K562 (cell line): ENCODE measurements around the gene ACYP2. TPM values are rescaled to one million over a fixed set of nuclear protein-coding genes. Genes with fewer than 3 reads are reported as not detected.

Experiments used
- ATAC-seq: fragments of 200-7000 bp; cut with Tn5 transposase; 3 replicates; pipeline ENCODE4 v1.9.1; 2020; ENCODE audit warnings: moderate library complexity
- BruUV-seq: library from RNA; stranded (reverse); fragments of 400-500 nt; replicated peaks from 2 replicates; lab custom pipeline; 2021; lab: Mats Ljungman, UMichigan
- CTCF ChIA-PET: fragments of 300-600 bp; formaldehyde crosslinking; extraction: SDS; loops from one replicate; lab custom pipeline; 2021; ENCODE audit warnings: low intra/inter-chr PET ratio; lab: Yijun Ruan, JAX
- POLR2A ChIA-PET: fragments of 300-600, 350-650 bp; sonication (Branson Sonifier 250); formaldehyde crosslinking; extraction: SDS; loops from one replicate; lab custom pipeline; 2021; ENCODE audit warnings: antibody characterized with exemption, inconsistent platforms; lab: Yijun Ruan, JAX
- DNase-seq, 4 experiments: peaks; one replicate each; pipeline versions ENCODE4 v3.0.0 to v3.0.0-alpha.2; 2011 to 2018; ENCODE audit warnings: low spot score in 3 of 4, mixed read lengths in 3 of 4; ENCODE audit errors: extremely low read depth in 1 of 4
- FAIRE-seq: peaks from 2 replicates; lab custom pipeline; 2011; peaks lifted over from hg19 to GRCh38; lab: Jason Lieb, UNC
- H2AFZ ChIP-seq: 2 replicates; pipeline ENCODE4 v1.6.0; 2011; ENCODE audit warnings: low read depth, low read length, control low read depth, inconsistent platforms
- H3K27ac ChIP-seq: fragments of 200-600 bp; 3 replicates; pipeline ENCODE4 v1.8.0; 2011; ENCODE audit warnings: low read depth, mild to moderate bottlenecking, control low read depth, inconsistent platforms, low read length, moderate library complexity, mixed read lengths; ENCODE audit errors: extremely low read depth
- H3K27me3 ChIP-seq, 2 experiments: fragments of 300-600 bp in 1 of 2; 2 replicates in 1 of 2; 3 replicates in 1 of 2; pipeline versions ENCODE4 v1.6.0 to v1.8.0; 2011; ENCODE audit warnings: inconsistent platforms in 2 of 2, low read length in 2 of 2, mild to moderate bottlenecking in 1 of 2, mixed read lengths in 1 of 2, moderate library complexity in 1 of 2; ENCODE audit not compliant: control insufficient read depth in 2 of 2, insufficient read depth in 2 of 2
- H3K36me3 ChIP-seq: fragments of 300-600 bp; 3 replicates; pipeline ENCODE4 v1.8.0; 2011; ENCODE audit warnings: mild to moderate bottlenecking, low read length, inconsistent platforms; ENCODE audit not compliant: control insufficient read depth, insufficient read depth
- H3K4me1 ChIP-seq, 2 experiments: fragments of 200-600 bp in 1 of 2; replicated peaks in 1 of 2; 2 replicates in 1 of 2; 3 replicates in 1 of 2; pipeline versions ENCODE4 v1.5.1 to v1.8.0; 2011; ENCODE audit warnings: inconsistent platforms in 2 of 2, low read length in 2 of 2, mild to moderate bottlenecking in 1 of 2, mixed read lengths in 1 of 2, moderate library complexity in 1 of 2; ENCODE audit not compliant: control insufficient read depth in 2 of 2, insufficient read depth in 2 of 2
- H3K4me2 ChIP-seq: 2 replicates; pipeline ENCODE4 v1.6.1; 2011; ENCODE audit warnings: low read length, control low read depth, inconsistent platforms, mixed read lengths; ENCODE audit not compliant: insufficient read depth
- H3K4me3 ChIP-seq: fragments of 200-600 bp; sonication (generic), shearing (Covaris generic); 2 replicates; pipeline ENCODE4 v1.5.1; 2016; ENCODE audit warnings: control low read depth, inconsistent platforms
- H3K79me2 ChIP-seq: fragments of 200-600 bp; 3 replicates; pipeline ENCODE4 v1.8.0; 2011; ENCODE audit warnings: low read length, inconsistent platforms; ENCODE audit not compliant: control insufficient read depth, insufficient read depth
- H3K9ac ChIP-seq, 2 experiments: 2 replicates each; pipeline versions ENCODE4 v1.6.0 to v1.6.1; 2011; ENCODE audit warnings: low read depth in 2 of 2, low read length in 2 of 2, control low read depth in 1 of 2, inconsistent platforms in 1 of 2, mild to moderate bottlenecking in 1 of 2, mixed read lengths in 1 of 2; ENCODE audit not compliant: insufficient read depth in 1 of 2
- H3K9me1 ChIP-seq: one replicate; pipeline ENCODE4 v1.6.0; 2011; ENCODE audit warnings: inconsistent platforms, mild to moderate bottlenecking, low read length, moderate library complexity; ENCODE audit not compliant: control insufficient read depth, insufficient read depth
- H3K9me3 ChIP-seq: replicated peaks from 2 replicates; pipeline ENCODE4 v1.5.1; 2011; ENCODE audit warnings: low read depth, low read length, inconsistent platforms; ENCODE audit not compliant: control insufficient read depth, insufficient read depth
- H4K20me1 ChIP-seq: replicated peaks from 2 replicates; pipeline ENCODE4 v1.6.1; 2011; ENCODE audit warnings: low read length, inconsistent platforms, mixed read lengths; ENCODE audit not compliant: control insufficient read depth, insufficient read depth
- DNMT1 ChIP-seq: fragments of 450-650 bp; IDR thresholded peaks from 2 replicates; pipeline ENCODE4 v1.6.1; 2016; ENCODE audit warnings: antibody characterized with exemption, mild to moderate bottlenecking
- HLTF ChIP-seq: fragments of 450-650 bp; IDR thresholded peaks from 2 replicates; pipeline ENCODE4 v1.6.1; 2016
- HOXB6 ChIP-seq: fragments of 250-450 bp; sonication (Bioruptor Pico); IDR thresholded peaks from 2 replicates; pipeline ENCODE4 v1.5.1; 2022; ENCODE audit warnings: mild to moderate bottlenecking, borderline replicate concordance
- IRF1 ChIP-seq: sonication (generic); formaldehyde crosslinking; IDR thresholded peaks from 2 replicates; pipeline ENCODE4 v1.8.0; 2022; ENCODE audit warnings: missing genetic modification reagents, mild to moderate bottlenecking, borderline replicate concordance
- MED1 ChIP-seq: sonication (generic); formaldehyde crosslinking; IDR thresholded peaks from 2 replicates; pipeline ENCODE4 v1.8.1; 2023; ENCODE audit warnings: missing genetic modification reagents, borderline replicate concordance
- SRF ChIP-seq, 2 experiments: fragments of 250-450, 450-650 bp in 1 of 2; sonication (Bioruptor Pico) in 1 of 2; sonication (generic) in 1 of 2; formaldehyde crosslinking; IDR thresholded peaks; 2 replicates each; pipeline versions ENCODE4 v1.5.0 to v1.5.1; 2020 to 2022; ENCODE audit warnings: mild to moderate bottlenecking in 1 of 2, missing genetic modification reagents in 1 of 2
- ZNF253 ChIP-seq: fragments of 250-450 bp; sonication (Bioruptor Pico); conservative IDR thresholded peaks from 2 replicates; pipeline ENCODE4 v1.6.1; 2021; ENCODE audit warnings: mild to moderate bottlenecking
- WGBS: fragments of 100-300 bp; shearing (Covaris generic); methylation state at CpG from one replicate; pipeline ENCODE4 v1.1.6; 2016; ENCODE audit warnings: low coverage, mixed read lengths; ENCODE audit not compliant: insufficient coverage; ENCODE audit errors: missing lambda C conversion rate; 5-methylcytosine and 5-hydroxymethylcytosine counted together
- in situ Hi-C: fragments of 300-500 bp; cut with MboI; formaldehyde crosslinking; loops from 4 replicates; pipeline ENCODE4 v1.15.0; 2018; ENCODE audit warnings: inconsistent platforms, mixed read lengths
- intact Hi-C: fragments of 100-400 bp; cut with micrococcal nuclease; formaldehyde crosslinking; loops from 2 replicates; pipeline ENCODE4 v1.14.2; 2022
- polyA plus RNA-seq, 8 experiments: library from polyadenylated mRNA; depleted of rRNA in 4 of 8; stranded (reverse) in 5 of 8; unstranded in 3 of 8; fragments of >200 nt; fragmentation: Nextera tagmentation in 2 of 8; fragmentation: Illumina TruSeq in 1 of 8; extraction: Ambion mirVana in 2 of 8; extraction: Trizol in 1 of 8; gene quantifications; 2 replicates each; pipeline versions ENCODE4 v1.2.1 to v1.2.3, GENCODE V29; 2011 to 2014; ENCODE audit warnings: inconsistent platforms in 1 of 8, missing spikeins in 1 of 8
- total RNA-seq, 7 experiments: library from RNA; depleted of rRNA in 6 of 7; stranded (reverse); fragments of >200 nt in 6 of 7; fragmentation: Illumina TruSeq in 2 of 7; extraction: Trizol in 2 of 7; gene quantifications; 2 replicates each; pipeline versions ENCODE4 v1.2.1 to v1.2.3, GENCODE V29; 2011 to 2021; ENCODE audit warnings: low replicate concordance in 1 of 7
- TF ChIP-seq, protein P1 (sequence below): fragments of 200-600 bp; sonication (generic); IDR thresholded peaks from one replicate; pipeline ENCODE4 v1.6.1; 2012; ENCODE audit warnings: mild to moderate bottlenecking, low read depth, low read length, inconsistent platforms
- TF ChIP-seq, protein P2 (sequence below): sonication (generic); formaldehyde crosslinking; IDR thresholded peaks from 2 replicates; pipeline ENCODE4 v1.8.1; 2022; ENCODE audit warnings: missing genetic modification reagents

Gene ACYP2
- total and polyA plus RNA-seq, 9 of the 15 experiments (the other 6 are each of a cell fraction or from before 2014, with no cell fraction given): 1.0 to 4.1 (median 2.0) TPM

DNA sequence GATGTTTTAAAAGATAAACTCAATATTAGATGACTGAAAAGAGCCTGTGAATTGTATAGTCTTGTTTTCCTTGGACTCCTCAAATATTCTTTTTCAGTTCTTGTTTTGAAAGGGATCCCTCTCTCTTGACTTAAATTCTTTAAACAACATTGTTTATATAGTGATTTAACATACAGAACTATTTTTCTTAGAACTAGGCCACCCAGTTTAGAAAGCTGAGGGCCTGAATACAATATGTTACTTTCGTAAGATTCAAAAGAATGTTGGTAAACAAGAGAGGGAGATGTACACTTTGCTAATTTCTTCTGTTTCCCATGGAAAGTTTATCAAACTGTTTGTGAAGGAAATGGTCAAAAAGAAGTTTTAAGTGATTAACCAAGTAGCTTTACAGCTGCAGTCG, 146.1 kb downstream of the ACYP2 start:
- ATAC-seq (no peak), FAIRE-seq (no peak)
- Histone ChIP-seq H4K20me1 (no peaks in the 10 kb centered on the region), H2AFZ (no peak overlapping the region), H3K4me1 (no peaks in the 10 kb centered on the region), H3K79me2 (no peaks in the 10 kb centered on the region), H3K9me3 (no peaks in the 10 kb centered on the region; the same call in 1 of the 2 replicates), H3K9ac (no peak overlapping the region)
- BruUV-seq: no TSS peak
- WGBS: 3% methylated on average over 2 of the region's 2 CpGs
- POLR2A ChIA-PET: no interaction called here
- intact Hi-C loops (no loop called here), in situ Hi-C loops (no loop called here)
- CTCF ChIA-PET: no interaction called here
- TF ChIP-seq IRF1 (CRISPR knock-in tag) (no peak), ZNF253 (no peak), MED1 (no peak), HLTF (no peak), HOXB6 (no peak), DNMT1 (no peak), SRF (CRISPR knock-in tag; IDR thresholded peaks at IDR 0.05) (no peak)
- TF ChIP-seq, protein P1, sequence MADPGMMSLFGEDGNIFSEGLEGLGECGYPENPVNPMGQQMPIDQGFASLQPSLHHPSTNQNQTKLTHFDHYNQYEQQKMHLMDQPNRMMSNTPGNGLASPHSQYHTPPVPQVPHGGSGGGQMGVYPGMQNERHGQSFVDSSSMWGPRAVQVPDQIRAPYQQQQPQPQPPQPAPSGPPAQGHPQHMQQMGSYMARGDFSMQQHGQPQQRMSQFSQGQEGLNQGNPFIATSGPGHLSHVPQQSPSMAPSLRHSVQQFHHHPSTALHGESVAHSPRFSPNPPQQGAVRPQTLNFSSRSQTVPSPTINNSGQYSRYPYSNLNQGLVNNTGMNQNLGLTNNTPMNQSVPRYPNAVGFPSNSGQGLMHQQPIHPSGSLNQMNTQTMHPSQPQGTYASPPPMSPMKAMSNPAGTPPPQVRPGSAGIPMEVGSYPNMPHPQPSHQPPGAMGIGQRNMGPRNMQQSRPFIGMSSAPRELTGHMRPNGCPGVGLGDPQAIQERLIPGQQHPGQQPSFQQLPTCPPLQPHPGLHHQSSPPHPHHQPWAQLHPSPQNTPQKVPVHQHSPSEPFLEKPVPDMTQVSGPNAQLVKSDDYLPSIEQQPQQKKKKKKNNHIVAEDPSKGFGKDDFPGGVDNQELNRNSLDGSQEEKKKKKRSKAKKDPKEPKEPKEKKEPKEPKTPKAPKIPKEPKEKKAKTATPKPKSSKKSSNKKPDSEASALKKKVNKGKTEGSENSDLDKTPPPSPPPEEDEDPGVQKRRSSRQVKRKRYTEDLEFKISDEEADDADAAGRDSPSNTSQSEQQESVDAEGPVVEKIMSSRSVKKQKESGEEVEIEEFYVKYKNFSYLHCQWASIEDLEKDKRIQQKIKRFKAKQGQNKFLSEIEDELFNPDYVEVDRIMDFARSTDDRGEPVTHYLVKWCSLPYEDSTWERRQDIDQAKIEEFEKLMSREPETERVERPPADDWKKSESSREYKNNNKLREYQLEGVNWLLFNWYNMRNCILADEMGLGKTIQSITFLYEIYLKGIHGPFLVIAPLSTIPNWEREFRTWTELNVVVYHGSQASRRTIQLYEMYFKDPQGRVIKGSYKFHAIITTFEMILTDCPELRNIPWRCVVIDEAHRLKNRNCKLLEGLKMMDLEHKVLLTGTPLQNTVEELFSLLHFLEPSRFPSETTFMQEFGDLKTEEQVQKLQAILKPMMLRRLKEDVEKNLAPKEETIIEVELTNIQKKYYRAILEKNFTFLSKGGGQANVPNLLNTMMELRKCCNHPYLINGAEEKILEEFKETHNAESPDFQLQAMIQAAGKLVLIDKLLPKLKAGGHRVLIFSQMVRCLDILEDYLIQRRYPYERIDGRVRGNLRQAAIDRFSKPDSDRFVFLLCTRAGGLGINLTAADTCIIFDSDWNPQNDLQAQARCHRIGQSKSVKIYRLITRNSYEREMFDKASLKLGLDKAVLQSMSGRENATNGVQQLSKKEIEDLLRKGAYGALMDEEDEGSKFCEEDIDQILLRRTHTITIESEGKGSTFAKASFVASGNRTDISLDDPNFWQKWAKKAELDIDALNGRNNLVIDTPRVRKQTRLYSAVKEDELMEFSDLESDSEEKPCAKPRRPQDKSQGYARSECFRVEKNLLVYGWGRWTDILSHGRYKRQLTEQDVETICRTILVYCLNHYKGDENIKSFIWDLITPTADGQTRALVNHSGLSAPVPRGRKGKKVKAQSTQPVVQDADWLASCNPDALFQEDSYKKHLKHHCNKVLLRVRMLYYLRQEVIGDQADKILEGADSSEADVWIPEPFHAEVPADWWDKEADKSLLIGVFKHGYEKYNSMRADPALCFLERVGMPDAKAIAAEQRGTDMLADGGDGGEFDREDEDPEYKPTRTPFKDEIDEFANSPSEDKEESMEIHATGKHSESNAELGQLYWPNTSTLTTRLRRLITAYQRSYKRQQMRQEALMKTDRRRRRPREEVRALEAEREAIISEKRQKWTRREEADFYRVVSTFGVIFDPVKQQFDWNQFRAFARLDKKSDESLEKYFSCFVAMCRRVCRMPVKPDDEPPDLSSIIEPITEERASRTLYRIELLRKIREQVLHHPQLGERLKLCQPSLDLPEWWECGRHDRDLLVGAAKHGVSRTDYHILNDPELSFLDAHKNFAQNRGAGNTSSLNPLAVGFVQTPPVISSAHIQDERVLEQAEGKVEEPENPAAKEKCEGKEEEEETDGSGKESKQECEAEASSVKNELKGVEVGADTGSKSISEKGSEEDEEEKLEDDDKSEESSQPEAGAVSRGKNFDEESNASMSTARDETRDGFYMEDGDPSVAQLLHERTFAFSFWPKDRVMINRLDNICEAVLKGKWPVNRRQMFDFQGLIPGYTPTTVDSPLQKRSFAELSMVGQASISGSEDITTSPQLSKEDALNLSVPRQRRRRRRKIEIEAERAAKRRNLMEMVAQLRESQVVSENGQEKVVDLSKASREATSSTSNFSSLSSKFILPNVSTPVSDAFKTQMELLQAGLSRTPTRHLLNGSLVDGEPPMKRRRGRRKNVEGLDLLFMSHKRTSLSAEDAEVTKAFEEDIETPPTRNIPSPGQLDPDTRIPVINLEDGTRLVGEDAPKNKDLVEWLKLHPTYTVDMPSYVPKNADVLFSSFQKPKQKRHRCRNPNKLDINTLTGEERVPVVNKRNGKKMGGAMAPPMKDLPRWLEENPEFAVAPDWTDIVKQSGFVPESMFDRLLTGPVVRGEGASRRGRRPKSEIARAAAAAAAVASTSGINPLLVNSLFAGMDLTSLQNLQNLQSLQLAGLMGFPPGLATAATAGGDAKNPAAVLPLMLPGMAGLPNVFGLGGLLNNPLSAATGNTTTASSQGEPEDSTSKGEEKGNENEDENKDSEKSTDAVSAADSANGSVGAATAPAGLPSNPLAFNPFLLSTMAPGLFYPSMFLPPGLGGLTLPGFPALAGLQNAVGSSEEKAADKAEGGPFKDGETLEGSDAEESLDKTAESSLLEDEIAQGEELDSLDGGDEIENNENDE: no peak
- TF ChIP-seq, protein P2, sequence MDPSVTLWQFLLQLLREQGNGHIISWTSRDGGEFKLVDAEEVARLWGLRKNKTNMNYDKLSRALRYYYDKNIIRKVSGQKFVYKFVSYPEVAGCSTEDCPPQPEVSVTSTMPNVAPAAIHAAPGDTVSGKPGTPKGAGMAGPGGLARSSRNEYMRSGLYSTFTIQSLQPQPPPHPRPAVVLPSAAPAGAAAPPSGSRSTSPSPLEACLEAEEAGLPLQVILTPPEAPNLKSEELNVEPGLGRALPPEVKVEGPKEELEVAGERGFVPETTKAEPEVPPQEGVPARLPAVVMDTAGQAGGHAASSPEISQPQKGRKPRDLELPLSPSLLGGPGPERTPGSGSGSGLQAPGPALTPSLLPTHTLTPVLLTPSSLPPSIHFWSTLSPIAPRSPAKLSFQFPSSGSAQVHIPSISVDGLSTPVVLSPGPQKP (CRISPR knock-in tag): no peak
- TF ChIP-seq, all 486 proteins: peak for 0
- Histone ChIP-seq H3K27me3 (no peaks in the 10 kb centered on the region), H3K4me3 (no peak overlapping the region), H3K9me1 (no peaks in the 10 kb centered on the region), H3K27ac (no peak overlapping the region), H3K36me3 (no peaks in the 10 kb centered on the region), H3K4me2 (no peak overlapping the region)
- DNase-seq: no peak
